ENCODE data around the gene MBTPS1. TPM values are rescaled to one million over a fixed set of nuclear protein-coding genes. Genes with fewer than 3 reads are reported as not detected.

MBTPS1 gene
- total RNA-seq, 4 donors from 2014 or later, result 57.0 to 98.8 (median 81.4) TPM

DNA sequence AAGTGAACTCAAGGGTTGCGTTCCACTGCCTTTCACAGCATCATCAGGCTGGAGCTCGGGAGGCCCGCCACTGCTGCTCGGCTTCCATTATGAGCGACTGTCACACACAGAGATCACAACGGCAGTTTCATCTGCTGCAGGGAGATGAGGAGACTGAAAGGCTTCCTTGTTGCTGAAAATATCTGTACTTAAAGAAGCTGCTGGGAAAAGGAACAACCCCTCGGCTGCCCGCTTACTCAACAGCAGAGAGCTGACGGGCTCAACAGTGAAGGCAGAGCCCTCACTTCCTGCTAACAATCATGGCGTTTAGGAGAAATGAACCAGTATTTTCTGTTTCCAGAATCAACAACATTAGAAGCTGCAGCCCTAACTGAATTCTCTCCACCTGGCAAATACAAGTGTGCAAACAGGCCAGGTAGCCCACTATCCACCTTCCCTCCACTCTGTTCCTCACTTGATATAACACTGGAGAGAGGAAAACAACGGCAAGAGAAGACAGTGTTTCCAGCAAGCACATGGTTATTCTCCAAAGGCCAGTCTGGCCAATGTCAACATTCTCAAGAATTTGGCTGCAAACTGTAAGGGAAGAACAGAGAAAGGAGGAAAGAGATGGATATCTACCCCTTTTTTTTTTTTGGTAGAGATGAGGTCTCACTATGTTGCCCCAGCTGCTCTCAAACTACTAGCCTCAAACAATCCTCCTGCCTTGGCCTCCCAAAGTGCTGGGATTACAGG lies 33.7 kb downstream of the MBTPS1 start:
- TF ChIP-seq, protein P1, sequence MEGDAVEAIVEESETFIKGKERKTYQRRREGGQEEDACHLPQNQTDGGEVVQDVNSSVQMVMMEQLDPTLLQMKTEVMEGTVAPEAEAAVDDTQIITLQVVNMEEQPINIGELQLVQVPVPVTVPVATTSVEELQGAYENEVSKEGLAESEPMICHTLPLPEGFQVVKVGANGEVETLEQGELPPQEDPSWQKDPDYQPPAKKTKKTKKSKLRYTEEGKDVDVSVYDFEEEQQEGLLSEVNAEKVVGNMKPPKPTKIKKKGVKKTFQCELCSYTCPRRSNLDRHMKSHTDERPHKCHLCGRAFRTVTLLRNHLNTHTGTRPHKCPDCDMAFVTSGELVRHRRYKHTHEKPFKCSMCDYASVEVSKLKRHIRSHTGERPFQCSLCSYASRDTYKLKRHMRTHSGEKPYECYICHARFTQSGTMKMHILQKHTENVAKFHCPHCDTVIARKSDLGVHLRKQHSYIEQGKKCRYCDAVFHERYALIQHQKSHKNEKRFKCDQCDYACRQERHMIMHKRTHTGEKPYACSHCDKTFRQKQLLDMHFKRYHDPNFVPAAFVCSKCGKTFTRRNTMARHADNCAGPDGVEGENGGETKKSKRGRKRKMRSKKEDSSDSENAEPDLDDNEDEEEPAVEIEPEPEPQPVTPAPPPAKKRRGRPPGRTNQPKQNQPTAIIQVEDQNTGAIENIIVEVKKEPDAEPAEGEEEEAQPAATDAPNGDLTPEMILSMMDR (IDR thresholded peaks at IDR 0.05), result no peak
- no peak for TF ChIP-seq POLR2A (IDR thresholded peaks at IDR 0.05)
- DNase-seq (ENCODE audit: low spot score in 2 of 2), result no peak
- no peak overlapping the region for H3K4me3 ChIP-seq (ENCODE audit: low read depth, poor library complexity, severe bottlenecking)
- 75 to 83% methylated on average over 11 of the region's 11 CpGs for WGBS, 2 donors
- intact Hi-C loops (cut with DNase I; ENCODE audit: low total_unique reads), result no loop called here

- no peak for DNase-seq (ENCODE audit: low spot score in 2 of 2)
- 88% methylated on average over 6 of the region's 6 CpGs for WGBS, 2 donors
- no peak overlapping the region for H3K4me3 ChIP-seq (ENCODE audit: low read depth, poor library complexity, severe bottlenecking)
- intact Hi-C loops (cut with DNase I; ENCODE audit: low total_unique reads), result no loop called here
- TF ChIP-seq, protein P1 (IDR thresholded peaks at IDR 0.05), result no peak
- no peak for TF ChIP-seq POLR2A (IDR thresholded peaks at IDR 0.05)
Observed at GRCh38 chr16:84082110-84082509, 34.6 kb downstream of the MBTPS1 start.

- no peak for DNase-seq (ENCODE audit: low spot score in 2 of 2)
- intact Hi-C loops (cut with DNase I; ENCODE audit: low total_unique reads), result no loop called here
- 76 to 88% methylated on average over 14 of the region's 14 CpGs for WGBS, 2 donors
- no peak overlapping the region for H3K4me3 ChIP-seq (ENCODE audit: low read depth, poor library complexity, severe bottlenecking)
- no peak for TF ChIP-seq POLR2A (IDR thresholded peaks at IDR 0.05)
Observed at GRCh38 chr16:84081446-84081989, 35.2 kb downstream of the MBTPS1 start.

DNA sequence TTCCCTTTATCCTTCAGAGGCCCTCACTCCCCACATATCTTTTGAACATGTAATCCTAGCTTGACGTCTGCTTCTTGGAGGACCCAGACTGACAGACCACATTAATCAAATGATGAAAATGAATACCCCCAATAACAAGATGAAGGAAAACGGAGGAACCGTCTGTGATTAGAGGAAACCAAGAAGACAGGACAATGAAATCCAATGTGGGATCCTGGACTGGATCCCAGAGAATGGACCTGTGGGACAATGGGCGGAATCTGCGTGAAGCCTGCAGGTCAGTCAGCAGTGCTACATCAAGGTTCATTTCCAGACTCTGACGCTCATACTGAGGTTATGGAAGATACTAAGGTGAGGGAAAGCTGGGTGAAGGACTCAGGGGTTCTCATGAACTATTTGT lies 35.9 kb downstream of the MBTPS1 start:
- H3K4me3 ChIP-seq (ENCODE audit: low read depth, poor library complexity, severe bottlenecking), result no peak overlapping the region
- no peak for DNase-seq (ENCODE audit: low spot score in 2 of 2)
- WGBS, 2 donors, result 82 to 83% methylated on average over 6 of the region's 6 CpGs
- intact Hi-C loops (cut with DNase I; ENCODE audit: low total_unique reads), result no loop called here
- TF ChIP-seq, protein P1 (IDR thresholded peaks at IDR 0.05), result no peak
- no peak for TF ChIP-seq POLR2A (IDR thresholded peaks at IDR 0.05)

GRCh38 chr16:84080378-84080777 lies 36.4 kb downstream of the MBTPS1 start:
- WGBS, 2 donors, result 57 to 68% methylated on average over 8 of the region's 8 CpGs

GRCh38 chr16:84079664-84080063 lies 37.1 kb downstream of the MBTPS1 start:
- WGBS, 2 donors, result 87 to 88% methylated on average over 6 of the region's 6 CpGs
- intact Hi-C loops (cut with DNase I; ENCODE audit: low total_unique reads), result no loop called here
- TF ChIP-seq POLR2A (IDR thresholded peaks at IDR 0.05), result no peak
- TF ChIP-seq, protein P1 (IDR thresholded peaks at IDR 0.05), result no peak
- no peak overlapping the region for H3K4me3 ChIP-seq (ENCODE audit: low read depth, poor library complexity, severe bottlenecking)
- DNase-seq (ENCODE audit: low spot score in 2 of 2), result no peak

More at GRCh38 chr16:84080378-84080777, 36.4 kb downstream of the MBTPS1 start:
- no peak overlapping the region for H3K4me3 ChIP-seq (ENCODE audit: low read depth, poor library complexity, severe bottlenecking)
- TF ChIP-seq, protein P1 (IDR thresholded peaks at IDR 0.05), result no peak
- TF ChIP-seq POLR2A (IDR thresholded peaks at IDR 0.05), result no peak
- no peak for DNase-seq (ENCODE audit: low spot score in 2 of 2)
- intact Hi-C loops (cut with DNase I; ENCODE audit: low total_unique reads), result no loop called here
